ENCODE results near the gene OCA2.

The OCA2 gene

DNA sequence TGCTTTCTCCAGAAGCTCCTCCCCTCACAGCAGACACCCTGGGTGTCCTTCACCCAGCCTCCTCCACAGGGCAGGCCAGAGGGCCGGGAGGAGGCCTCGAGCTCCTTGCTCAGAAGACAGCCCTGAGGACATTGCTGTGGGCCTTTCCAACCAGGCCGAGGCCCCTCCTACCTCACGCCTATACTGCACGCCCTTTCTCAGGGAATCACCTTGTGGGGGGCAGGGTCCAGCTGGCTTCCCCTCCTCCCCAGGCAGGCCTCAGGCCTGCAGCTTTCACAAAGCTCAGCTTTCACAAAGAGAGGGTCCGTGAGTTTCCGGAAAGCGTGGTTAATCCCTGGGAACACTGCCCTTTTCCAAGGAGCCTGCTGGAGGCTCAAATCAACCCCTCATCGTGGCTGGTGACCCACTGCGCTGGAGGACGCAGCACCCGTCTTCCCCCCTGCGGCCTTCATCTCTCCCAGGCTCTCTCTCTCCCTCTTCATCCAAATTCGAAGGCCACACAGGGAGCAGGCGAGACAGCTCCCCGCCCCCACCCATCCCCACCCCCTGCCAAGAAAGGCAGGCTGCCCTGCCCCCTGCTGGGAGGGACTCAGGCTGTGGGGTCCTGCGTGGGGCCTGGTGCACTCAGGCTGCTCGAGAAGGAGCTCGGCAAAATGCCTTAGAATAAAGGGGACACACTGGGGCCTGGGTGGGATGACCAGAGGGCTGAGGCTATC is 79.4 kb downstream of the OCA2 start:
- H3K9ac ChIP-seq (ENCODE audit: low read length), result no peak overlapping the region
- H3K79me1 ChIP-seq (replicated peaks; ENCODE audit: low read length, poor library complexity, severe bottlenecking), result no peaks in the 10 kb centered on the region
- H4K8ac ChIP-seq (ENCODE audit: low read length), result no peak overlapping the region
- no peak overlapping the region for H3K23ac ChIP-seq (ENCODE audit: low read length in 2 of 2)
- H3K4me3 ChIP-seq (ENCODE audit: insufficient read depth in 1 of 2, low read depth in 1 of 2, low read length in 2 of 2), result no peak overlapping the region
- no peak overlapping the region for H4K91ac ChIP-seq (ENCODE audit: low read length)
- H2BK120ac ChIP-seq (ENCODE audit: low read depth, low read length), result no peak overlapping the region
- H3K18ac ChIP-seq (ENCODE audit: low read depth in 1 of 2, low read length in 2 of 2), result no peak overlapping the region
- no peaks in the 10 kb centered on the region for H3K36me3 ChIP-seq (ENCODE audit: control insufficient read depth in 1 of 2, insufficient read depth in 2 of 2, low read depth in 1 of 2, low read length in 2 of 2)
- no peak overlapping the region for H3K4ac ChIP-seq (ENCODE audit: low read depth in 1 of 2, low read length in 2 of 2)
- H3K4me1 ChIP-seq (ENCODE audit: control insufficient read depth, insufficient read depth, low read depth, low read length), result peaks cover 16% of the 10 kb centered on the region
- no peak overlapping the region for H2AFZ ChIP-seq (ENCODE audit: low read depth, low read length)
- no peak for DNase-seq
- H3K27me3 ChIP-seq (ENCODE audit: control insufficient read depth in 1 of 2, insufficient read depth in 1 of 2, low read length in 2 of 2), result no peaks in the 10 kb centered on the region
- no peak overlapping the region for H2BK15ac ChIP-seq (ENCODE audit: low read depth, poor library complexity, severe bottlenecking)
- H2BK12ac ChIP-seq (ENCODE audit: low read length in 2 of 2), result no peak overlapping the region
- H3K9me3 ChIP-seq (ENCODE audit: control insufficient read depth, low read length), result no peaks in the 10 kb centered on the region
- H3K14ac ChIP-seq (ENCODE audit: low read length in 2 of 2), result no peak overlapping the region
- no peak overlapping the region for H2BK5ac ChIP-seq (ENCODE audit: low read depth, low read length, poor library complexity, severe bottlenecking)
- H3K4me2 ChIP-seq (ENCODE audit: low read length, poor library complexity, severe bottlenecking), result no peak overlapping the region
- H2AK5ac ChIP-seq (ENCODE audit: low read length, severe bottlenecking), result no peak overlapping the region
- no peak overlapping the region for H3K27ac ChIP-seq (ENCODE audit: low read length, poor library complexity, severe bottlenecking)
- WGBS, result 73% methylated on average over 18 of the region's 19 CpGs

DNA sequence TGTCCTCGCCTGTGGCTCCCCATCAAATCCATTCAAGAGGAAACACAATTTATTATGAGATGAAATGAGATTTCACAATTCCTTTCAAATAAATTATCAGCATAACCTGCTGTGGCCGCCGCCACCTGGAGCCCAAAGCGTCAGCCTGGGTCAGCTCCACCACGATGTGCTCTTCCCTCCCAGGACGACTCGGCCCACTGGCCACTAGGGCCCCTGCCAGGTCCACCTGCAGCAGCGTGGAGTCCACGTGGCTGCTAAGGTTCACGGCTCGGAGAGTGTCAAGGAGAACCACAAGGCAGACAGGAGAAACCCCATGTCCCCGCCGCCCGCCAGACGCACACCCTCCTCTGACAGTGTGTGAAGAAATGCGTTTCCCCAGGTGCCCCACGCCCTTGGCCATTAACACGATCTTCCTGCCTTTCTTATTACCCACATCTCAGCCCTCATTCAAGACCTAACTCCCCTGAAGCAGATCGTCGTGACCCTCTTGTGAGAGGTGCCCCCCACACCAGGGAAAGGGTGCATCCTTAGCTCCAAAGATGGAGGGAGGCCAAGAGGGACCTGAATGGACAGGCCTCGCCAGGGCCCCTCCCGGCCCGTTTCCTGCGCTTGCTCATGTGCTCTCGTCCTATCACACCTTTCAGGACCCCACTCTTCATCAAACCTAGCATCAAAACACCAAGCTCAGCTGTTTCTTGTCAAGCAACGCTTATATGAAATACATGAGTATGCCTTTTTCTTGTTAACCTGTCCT is 80.6 kb downstream of the OCA2 start:
- Histone ChIP-seq H2AK5ac (ENCODE audit: low read length, severe bottlenecking) (no peak overlapping the region), H3K14ac (ENCODE audit: low read length in 2 of 2) (no peak overlapping the region), H3K4ac (ENCODE audit: low read depth in 1 of 2, low read length in 2 of 2) (no peak overlapping the region)

DNA sequence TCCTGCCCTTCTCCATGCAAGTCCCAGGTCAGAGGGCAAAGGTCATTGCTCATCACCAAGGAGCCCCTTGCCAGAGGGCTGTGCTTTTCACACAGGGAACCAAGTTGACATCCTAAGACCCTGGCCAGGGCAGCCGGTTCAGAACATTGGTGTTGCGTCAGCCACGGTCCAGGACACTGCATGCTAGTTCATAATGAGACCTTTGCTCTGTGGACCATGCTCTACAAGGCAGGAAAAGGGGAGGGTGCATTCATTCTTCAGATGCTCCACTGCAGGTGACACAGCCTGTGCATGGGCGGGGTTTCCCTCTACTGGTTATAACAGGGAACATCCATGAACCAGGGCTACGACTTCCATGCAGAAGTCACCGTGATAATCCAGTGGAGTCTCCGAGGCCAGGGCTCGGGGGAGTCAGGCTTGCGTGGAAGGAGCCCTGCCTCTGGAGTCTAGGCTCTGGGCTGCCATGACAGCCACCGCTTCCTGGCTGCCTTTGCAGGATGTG is 81.6 kb downstream of the OCA2 start:
- no peaks in the 10 kb centered on the region for H3K36me3 ChIP-seq (ENCODE audit: control insufficient read depth in 1 of 2, insufficient read depth in 2 of 2, low read depth in 1 of 2, low read length in 2 of 2)
- H4K8ac ChIP-seq (ENCODE audit: low read length), result no peak overlapping the region
- no peak overlapping the region for H3K27ac ChIP-seq (ENCODE audit: low read length, poor library complexity, severe bottlenecking)
- no peak overlapping the region for H3K14ac ChIP-seq (ENCODE audit: low read length in 2 of 2)
- H3K4me3 ChIP-seq (ENCODE audit: insufficient read depth in 1 of 2, low read depth in 1 of 2, low read length in 2 of 2), result no peak overlapping the region
- peaks cover 16% of the 10 kb centered on the region for H3K4me1 ChIP-seq (ENCODE audit: control insufficient read depth, insufficient read depth, low read depth, low read length)
- H3K79me1 ChIP-seq (replicated peaks; ENCODE audit: low read length, poor library complexity, severe bottlenecking), result no peaks in the 10 kb centered on the region
- 83% methylated on average over 10 of the region's 10 CpGs for WGBS
- H2BK12ac ChIP-seq (ENCODE audit: low read length in 2 of 2), result no peak overlapping the region
- H3K9me3 ChIP-seq (ENCODE audit: control insufficient read depth, low read length), result no peaks in the 10 kb centered on the region
- no peak overlapping the region for H2AFZ ChIP-seq (ENCODE audit: low read depth, low read length)
- no peak overlapping the region for H4K91ac ChIP-seq (ENCODE audit: low read length)
- no peak overlapping the region for H3K18ac ChIP-seq (ENCODE audit: low read depth in 1 of 2, low read length in 2 of 2)
- H3K27me3 ChIP-seq (ENCODE audit: control insufficient read depth in 1 of 2, insufficient read depth in 1 of 2, low read length in 2 of 2), result no peaks in the 10 kb centered on the region
- H3K4me2 ChIP-seq (ENCODE audit: low read length, poor library complexity, severe bottlenecking), result no peak overlapping the region
- H2BK120ac ChIP-seq (ENCODE audit: low read depth, low read length), result no peak overlapping the region
- no peak overlapping the region for H3K4ac ChIP-seq (ENCODE audit: low read depth in 1 of 2, low read length in 2 of 2)
- no peak overlapping the region for H3K9ac ChIP-seq (ENCODE audit: low read length)
- no peak overlapping the region for H2AK5ac ChIP-seq (ENCODE audit: low read length, severe bottlenecking)
- no peak for DNase-seq
- no peak overlapping the region for H2BK15ac ChIP-seq (ENCODE audit: low read depth, poor library complexity, severe bottlenecking)
- H2BK5ac ChIP-seq (ENCODE audit: low read depth, low read length, poor library complexity, severe bottlenecking), result no peak overlapping the region
- no peak overlapping the region for H3K23ac ChIP-seq (ENCODE audit: low read length in 2 of 2)

More for the DNA sequence above, 80.6 kb downstream of the OCA2 start:
- H3K23ac ChIP-seq (ENCODE audit: low read length in 2 of 2), result no peak overlapping the region
- H3K79me1 ChIP-seq (replicated peaks; ENCODE audit: low read length, poor library complexity, severe bottlenecking), result no peaks in the 10 kb centered on the region
- no peak overlapping the region for H3K4me2 ChIP-seq (ENCODE audit: low read length, poor library complexity, severe bottlenecking)
- peaks cover 16% of the 10 kb centered on the region for H3K4me1 ChIP-seq (ENCODE audit: control insufficient read depth, insufficient read depth, low read depth, low read length)
- H3K27ac ChIP-seq (ENCODE audit: low read length, poor library complexity, severe bottlenecking), result no peak overlapping the region
- H3K27me3 ChIP-seq (ENCODE audit: control insufficient read depth in 1 of 2, insufficient read depth in 1 of 2, low read length in 2 of 2), result no peaks in the 10 kb centered on the region
- no peak overlapping the region for H2AFZ ChIP-seq (ENCODE audit: low read depth, low read length)
- H3K18ac ChIP-seq (ENCODE audit: low read depth in 1 of 2, low read length in 2 of 2), result no peak overlapping the region
- no peak overlapping the region for H2BK15ac ChIP-seq (ENCODE audit: low read depth, poor library complexity, severe bottlenecking)
- H4K91ac ChIP-seq (ENCODE audit: low read length), result no peak overlapping the region
- no peak overlapping the region for H2BK5ac ChIP-seq (ENCODE audit: low read depth, low read length, poor library complexity, severe bottlenecking)
- no peak overlapping the region for H4K8ac ChIP-seq (ENCODE audit: low read length)
- H3K9me3 ChIP-seq (ENCODE audit: control insufficient read depth, low read length), result no peaks in the 10 kb centered on the region
- WGBS, result 85% methylated on average over 26 of the region's 26 CpGs
- H3K36me3 ChIP-seq (ENCODE audit: control insufficient read depth in 1 of 2, insufficient read depth in 2 of 2, low read depth in 1 of 2, low read length in 2 of 2), result no peaks in the 10 kb centered on the region
- no peak overlapping the region for H3K4me3 ChIP-seq (ENCODE audit: insufficient read depth in 1 of 2, low read depth in 1 of 2, low read length in 2 of 2)
- H2BK120ac ChIP-seq (ENCODE audit: low read depth, low read length), result no peak overlapping the region
- no peak for DNase-seq
- H2BK12ac ChIP-seq (ENCODE audit: low read length in 2 of 2), result no peak overlapping the region
- H3K9ac ChIP-seq (ENCODE audit: low read length), result no peak overlapping the region

DNA sequence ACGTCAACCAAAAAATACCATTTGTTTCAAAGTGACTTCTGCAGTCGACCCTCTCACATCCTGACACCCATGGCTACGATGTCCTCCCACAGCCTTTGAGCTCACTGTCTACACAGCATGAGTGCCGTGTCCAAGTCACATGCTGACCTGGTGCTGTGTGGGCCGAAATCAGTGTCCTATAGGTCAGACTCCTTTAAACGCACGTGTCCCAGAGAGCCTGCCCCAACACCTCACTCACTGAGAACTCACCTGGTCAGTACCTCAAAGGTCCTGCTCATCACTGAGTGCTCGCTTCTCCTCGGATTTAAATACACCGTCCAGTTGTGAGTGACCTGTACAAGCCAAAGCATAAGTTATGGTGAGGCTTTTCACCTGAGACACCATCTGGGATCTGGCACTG is 83.3 kb downstream of the OCA2 start:
- Histone ChIP-seq H3K14ac (ENCODE audit: low read length in 2 of 2) (no peak overlapping the region), H3K27me3 (ENCODE audit: control insufficient read depth in 1 of 2, insufficient read depth in 1 of 2, low read length in 2 of 2) (no peaks in the 10 kb centered on the region), H4K8ac (ENCODE audit: low read length) (no peak overlapping the region), H2AK5ac (ENCODE audit: low read length, severe bottlenecking) (no peak overlapping the region), H3K79me1 (replicated peaks; ENCODE audit: low read length, poor library complexity, severe bottlenecking) (no peaks in the 10 kb centered on the region), H3K4me2 (ENCODE audit: low read length, poor library complexity, severe bottlenecking) (no peak overlapping the region), H2BK120ac (ENCODE audit: low read depth, low read length) (no peak overlapping the region), H4K91ac (ENCODE audit: low read length) (no peak overlapping the region), H2BK12ac (ENCODE audit: low read length in 2 of 2) (no peak overlapping the region), H3K18ac (ENCODE audit: low read depth in 1 of 2, low read length in 2 of 2) (no peak overlapping the region), H3K23ac (ENCODE audit: low read length in 2 of 2) (no peak overlapping the region), H3K4me1 (ENCODE audit: control insufficient read depth, insufficient read depth, low read depth, low read length) (peaks cover 5% of the 10 kb centered on the region), H2BK15ac (ENCODE audit: low read depth, poor library complexity, severe bottlenecking) (no peak overlapping the region), H2BK5ac (ENCODE audit: low read depth, low read length, poor library complexity, severe bottlenecking) (no peak overlapping the region), H2AFZ (ENCODE audit: low read depth, low read length) (no peak overlapping the region), H3K27ac (ENCODE audit: low read length, poor library complexity, severe bottlenecking) (no peak overlapping the region), H3K9ac (ENCODE audit: low read length) (no peak overlapping the region), H3K36me3 (ENCODE audit: control insufficient read depth in 1 of 2, insufficient read depth in 2 of 2, low read depth in 1 of 2, low read length in 2 of 2) (no peaks in the 10 kb centered on the region), H3K4me3 (ENCODE audit: insufficient read depth in 1 of 2, low read depth in 1 of 2, low read length in 2 of 2) (no peak overlapping the region), H3K9me3 (ENCODE audit: control insufficient read depth, low read length) (no peaks in the 10 kb centered on the region), H3K4ac (ENCODE audit: low read depth in 1 of 2, low read length in 2 of 2) (no peak overlapping the region)
- WGBS, result 83% methylated on average over 10 of the region's 10 CpGs
- no peak for DNase-seq
